ENCODE results near the gene MSRB1.
A peak's percentile ranks its signal among the peaks of the same experiment; 100 is the strongest.
"Not testable (repeated sequence)": the region's sequence is repeated elsewhere in the genome, so short reads cannot be mapped to it uniquely, and the experiment has no call there.

Gene MSRB1

DNA sequence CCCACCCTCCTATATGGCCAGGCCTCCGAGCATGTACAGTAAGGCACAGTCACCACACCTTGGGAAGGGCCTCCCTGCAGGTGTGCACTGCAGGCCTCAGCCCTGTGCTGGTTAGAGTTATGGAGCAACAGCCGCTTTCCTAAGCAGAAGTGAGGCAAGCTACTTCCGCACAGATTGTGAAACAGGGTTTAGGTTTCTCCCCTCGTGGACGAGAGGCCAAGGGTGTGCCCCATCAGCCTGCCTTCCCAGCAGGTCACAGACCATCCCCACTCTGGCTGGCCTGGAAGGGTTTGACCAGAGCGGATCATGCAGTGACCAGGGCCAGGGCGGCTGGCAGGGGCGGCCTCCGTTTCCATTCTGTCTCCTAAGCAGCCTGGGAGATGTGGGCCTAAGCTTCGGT is 4.7 kb downstream of the MSRB1 start:
- peak; percentile 87 for DNase-seq

DNA sequence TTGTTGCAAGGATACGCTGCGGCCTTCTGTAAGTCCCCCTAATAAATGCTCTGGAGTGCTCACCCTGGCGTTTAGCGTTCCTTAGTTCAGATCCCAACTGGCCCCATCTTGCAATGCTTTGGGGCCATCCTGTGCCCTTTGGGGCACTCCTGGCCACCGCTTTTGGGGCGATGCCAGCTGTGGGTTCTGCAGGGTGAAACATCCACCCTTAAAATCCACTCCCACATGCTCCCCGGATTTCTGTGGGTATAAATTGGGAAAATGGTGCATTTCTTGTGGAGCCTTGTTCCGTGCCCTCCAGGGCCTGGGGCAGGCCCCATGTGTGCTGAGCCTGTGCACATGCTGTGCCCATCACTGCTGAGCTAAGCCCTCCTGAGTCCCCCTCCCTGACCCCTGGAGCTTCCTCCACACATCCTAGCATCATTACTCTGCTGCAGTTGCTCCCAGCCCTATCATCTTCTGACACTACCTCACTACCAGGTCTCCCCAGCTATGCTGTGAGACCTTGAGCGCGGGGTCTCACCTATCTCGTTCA is 6.0 kb downstream of the MSRB1 start:
- no peak for DNase-seq

DNA sequence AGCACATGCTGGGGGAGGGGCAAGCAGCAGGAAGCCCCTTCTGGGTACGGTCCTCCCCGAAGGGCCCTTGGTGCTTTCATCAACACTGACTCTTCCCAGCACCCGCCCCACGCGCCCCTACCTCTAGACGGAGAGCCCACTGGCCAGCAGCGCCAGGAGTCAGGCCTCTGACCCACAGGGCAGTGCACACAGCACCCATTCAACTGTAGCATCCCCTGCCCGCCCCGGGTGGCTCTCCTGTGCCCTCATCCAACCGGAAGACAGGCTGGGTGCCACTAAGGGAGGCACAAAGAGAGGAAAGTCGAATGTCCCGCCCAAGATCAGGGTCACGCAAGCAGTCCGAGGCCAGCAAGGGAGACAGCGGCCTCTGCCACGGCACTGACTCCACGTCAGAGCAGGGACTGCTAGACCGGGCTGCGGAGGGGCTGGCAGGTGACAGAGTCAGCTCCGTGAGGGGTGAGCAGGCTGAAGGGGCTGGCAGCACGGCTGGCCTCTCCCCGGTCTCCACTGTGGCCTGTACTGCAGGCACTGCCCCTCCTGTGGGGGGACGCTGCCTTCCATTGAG is 9.8 kb downstream of the MSRB1 start:
- DNase-seq, result no peak

DNA sequence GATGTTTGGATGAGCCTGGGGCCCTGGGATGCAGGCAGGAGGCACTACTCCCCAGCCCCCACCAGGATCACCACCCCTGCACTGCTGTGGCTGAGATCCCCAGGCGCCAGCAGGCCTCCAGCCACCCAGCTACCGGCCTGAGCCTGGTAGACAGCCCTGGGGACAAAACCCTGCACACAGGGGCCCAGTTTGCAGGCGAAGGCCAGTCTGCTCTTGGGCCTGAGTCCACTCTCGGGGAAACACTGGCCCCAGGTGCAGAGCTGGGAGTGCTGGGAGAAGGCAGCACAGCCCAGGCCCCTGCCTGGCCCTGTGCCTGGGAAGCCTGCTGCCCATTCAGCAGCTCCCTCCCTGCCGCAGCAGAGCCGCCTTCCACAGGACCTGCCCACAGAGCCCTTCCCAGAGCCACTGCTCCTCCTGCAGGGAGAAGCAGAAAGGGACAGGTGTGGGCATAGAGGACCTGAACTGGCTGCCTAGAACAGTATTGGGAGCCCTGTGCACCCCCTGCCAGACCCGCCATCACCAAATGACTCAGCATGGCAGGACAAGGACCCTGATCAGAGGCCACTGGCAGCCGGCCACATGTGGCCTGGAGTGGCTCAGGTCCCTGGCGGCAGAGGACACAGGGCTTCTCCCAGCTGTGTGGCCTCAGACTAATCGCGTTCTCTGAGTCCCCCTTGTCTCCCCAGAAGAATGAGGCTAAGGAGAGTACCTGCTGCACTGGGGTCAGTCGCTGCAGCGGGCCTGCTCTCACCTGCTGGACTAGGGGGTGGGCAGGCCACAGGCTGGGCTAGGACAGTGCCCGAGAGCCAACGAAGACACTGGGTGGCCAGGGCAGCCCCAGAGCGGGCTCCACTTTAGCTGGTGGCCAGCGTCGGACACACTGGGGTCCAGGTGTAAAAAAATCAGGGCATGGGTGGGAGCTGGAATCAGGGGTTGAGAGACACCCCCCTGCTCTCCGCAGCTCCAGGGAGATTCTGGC is 10.7 kb downstream of the MSRB1 start:
- DNase-seq, result peak; percentile 11

DNA sequence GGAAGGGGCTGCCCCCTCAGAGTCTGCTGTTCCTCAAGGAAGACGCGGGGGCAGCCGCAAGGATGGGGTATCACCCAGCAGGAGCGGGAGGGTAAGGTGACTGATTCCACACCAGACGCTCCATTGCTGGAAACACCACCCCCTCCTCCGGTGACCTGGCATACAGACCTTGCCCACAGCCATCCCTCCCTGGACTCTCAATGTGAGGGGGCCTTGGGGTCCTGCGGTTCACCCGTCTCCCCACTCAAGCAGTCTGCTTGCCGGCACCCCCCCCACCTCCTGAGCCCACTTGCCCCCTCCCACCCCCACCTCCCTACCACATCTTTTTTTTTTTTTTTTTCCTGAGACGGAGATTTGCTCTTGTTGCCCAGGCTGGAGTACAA is 12.7 kb downstream of the MSRB1 start:
- DNase-seq, result no peak

GRCh38 chr16:1929578-1930337 is 13.2 kb downstream of the MSRB1 start:
- DNase-seq, result peak; percentile 70

GRCh38 chr16:1929105-1929504 is 13.9 kb downstream of the MSRB1 start:
- DNase-seq, result no peak

- DNase-seq, result no peak
Measured at GRCh38 chr16:1926271-1926670, 16.7 kb downstream of the MSRB1 start.

- peak; percentile 42 for DNase-seq
Measured at GRCh38 chr16:1924095-1924494, 18.9 kb downstream of the MSRB1 start.

- peak; percentile 46 for DNase-seq
Measured at GRCh38 chr16:1923299-1924034, 19.5 kb downstream of the MSRB1 start.

DNA sequence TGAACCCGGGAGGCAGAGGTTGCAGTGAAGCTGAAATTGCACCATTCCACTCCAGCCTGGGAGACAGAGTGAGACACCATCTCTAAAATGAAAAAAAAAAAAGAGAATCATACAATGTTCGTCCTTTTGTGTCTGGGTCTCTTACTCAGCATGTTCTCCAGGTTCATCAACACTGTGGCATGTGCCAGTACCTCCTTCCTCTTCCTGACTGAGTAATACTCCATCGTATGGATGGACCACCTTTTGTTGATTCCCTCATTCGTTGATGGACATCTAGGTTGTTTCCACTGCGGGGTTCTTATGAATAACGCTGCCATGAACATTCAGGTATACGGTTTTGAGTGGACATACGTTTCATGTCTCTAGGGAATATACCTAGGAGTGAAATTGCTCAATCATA is 20.6 kb downstream of the MSRB1 start:
- DNase-seq, result no peak

- DNase-seq, result peak; percentile 46
Measured at GRCh38 chr16:1920727-1921171, 22.2 kb downstream of the MSRB1 start.

DNA sequence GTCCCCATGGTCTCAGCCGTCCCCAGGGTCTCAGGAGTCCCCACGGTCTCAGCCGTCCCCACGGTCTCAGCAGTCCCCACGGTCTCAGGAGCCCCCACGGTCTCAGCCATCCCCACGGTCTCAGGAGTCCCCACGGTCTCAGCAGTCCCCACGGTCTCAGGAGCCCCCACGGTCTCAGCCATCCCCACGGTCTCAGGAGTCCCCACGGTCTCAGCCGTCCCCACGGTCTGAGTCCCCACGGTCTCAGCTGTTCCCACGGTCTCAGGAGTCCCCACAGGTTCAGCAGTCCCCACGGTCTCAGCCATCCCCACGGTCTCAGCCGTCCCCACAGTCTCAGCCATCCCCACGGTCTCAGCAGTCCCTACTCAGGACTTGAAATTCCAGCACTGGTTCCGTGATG is 22.9 kb downstream of the MSRB1 start:
- DNase-seq, result not testable (repeated sequence)

DNA sequence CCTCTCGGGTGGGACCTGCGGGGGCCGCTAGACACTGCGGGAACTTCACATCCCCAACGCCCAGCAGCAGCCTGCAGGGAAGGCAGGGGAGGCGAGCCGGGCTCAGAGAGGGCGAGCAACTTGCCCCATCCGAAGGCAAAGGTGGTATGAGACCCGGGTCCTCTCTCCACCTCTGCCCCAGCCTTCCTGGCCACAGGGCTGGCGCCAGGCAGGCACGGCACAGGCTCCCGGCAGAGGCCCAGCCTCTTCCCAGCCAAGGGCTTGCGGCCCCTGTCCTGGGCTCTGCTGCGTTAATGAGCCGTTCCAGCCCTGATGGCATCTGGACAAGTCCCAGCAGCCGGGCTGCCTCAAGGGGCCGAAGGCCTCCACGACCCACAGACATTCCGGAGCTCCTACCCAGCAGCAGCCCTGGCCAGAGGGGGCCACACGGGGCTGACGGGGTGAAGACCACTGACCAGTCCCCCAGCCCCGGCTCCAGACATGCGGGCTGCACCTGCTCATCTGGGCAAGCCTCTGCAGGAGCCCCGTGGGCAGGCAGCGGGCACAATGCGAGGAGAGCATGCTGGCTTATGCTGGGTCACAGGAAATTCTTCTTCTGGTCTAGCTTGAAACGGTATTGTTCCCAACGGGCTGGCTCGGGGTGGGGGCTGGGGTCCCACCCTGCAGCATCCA is 23.5 kb downstream of the MSRB1 start:
- no peak for DNase-seq

DNA sequence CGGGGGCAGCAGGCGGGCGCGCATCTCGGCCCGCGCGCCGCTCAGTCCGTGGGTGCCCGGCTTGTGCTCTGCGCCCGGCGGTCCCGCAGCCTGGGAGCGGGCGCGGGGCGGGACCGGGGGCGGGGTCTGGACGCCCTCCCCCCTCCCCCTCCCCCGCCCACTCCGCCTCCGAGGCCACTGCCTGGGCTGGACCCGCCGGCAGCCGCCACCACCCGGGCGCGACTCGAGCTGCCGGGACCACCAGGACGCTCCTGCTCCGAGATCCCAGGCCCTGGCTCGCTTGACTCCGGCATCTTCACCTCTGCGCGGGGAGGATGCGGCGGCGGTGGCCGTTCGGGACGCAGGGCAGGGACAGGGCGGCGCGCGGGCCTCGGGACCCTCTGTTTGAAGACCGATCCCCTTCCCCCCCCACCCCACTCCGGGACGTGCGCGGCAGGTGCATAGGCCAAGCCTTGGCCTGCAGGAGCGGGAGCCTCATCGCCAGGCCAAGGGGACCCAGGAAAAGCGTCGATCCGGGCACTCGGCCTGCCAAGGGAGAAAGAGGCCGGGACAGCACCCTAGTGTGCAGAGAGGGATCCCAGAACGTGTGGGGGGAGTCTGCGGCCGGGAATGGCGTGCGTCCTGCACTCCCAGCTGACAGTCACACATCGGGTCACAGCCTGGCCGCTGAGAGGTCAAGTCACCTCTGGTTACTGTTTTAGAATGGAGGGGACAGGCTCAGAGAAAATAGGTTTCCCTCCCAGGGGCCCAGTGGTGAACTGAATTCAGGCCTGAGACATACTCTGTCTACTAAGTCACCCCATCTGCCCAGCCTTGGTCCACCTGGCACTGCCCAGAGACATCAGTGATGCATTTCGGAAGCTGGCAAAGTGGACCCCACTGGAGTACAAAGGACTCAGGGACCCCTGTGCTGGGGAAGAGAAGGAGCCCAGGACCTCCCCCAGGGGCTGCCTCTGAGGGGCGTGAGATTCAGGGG is 24.4 kb downstream of the MSRB1 start, which contains the start of gene HS3ST6:
Gene HS3ST6 (minus strand): TSS at position 65 of the 976 bp plus-strand sequence. CDS start 92 bp downstream, outside the sequence.
- DNase-seq, result no peak

DNA sequence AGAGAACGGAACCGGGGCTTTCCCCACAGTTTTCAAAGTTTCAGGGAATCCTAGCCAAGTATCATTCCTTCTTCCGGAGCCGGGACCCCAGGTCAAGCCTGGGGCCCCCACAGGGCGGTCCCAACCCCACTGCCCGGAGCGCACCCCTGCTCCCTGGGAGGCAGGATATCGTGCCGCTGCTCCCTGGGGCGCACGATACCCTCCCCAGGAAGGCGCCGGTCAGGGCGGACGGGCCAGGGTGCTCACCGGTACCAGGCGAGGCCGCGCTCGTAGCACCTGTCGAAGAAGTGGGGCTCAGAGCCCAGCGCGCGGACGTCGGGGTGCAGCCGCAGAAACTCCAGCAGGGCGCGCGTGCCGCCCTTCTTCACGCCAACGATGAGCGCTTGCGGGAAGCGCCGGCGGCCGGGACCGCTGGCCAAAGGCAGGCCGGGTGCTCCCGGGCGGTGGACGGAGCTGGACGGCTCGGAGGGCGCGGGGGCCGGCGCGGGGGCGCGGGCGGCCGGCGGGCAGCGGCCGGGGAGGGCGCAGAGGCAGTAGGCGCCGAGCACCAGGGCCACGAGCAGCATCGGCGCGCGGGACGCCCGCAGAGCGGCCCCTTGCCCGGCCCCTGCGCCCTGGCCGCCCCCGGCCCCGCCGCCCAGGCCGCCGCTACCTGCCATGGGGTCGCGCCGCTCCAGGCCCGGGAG is 25.2 kb downstream of the MSRB1 start:
- DNase-seq, result no peak

DNA sequence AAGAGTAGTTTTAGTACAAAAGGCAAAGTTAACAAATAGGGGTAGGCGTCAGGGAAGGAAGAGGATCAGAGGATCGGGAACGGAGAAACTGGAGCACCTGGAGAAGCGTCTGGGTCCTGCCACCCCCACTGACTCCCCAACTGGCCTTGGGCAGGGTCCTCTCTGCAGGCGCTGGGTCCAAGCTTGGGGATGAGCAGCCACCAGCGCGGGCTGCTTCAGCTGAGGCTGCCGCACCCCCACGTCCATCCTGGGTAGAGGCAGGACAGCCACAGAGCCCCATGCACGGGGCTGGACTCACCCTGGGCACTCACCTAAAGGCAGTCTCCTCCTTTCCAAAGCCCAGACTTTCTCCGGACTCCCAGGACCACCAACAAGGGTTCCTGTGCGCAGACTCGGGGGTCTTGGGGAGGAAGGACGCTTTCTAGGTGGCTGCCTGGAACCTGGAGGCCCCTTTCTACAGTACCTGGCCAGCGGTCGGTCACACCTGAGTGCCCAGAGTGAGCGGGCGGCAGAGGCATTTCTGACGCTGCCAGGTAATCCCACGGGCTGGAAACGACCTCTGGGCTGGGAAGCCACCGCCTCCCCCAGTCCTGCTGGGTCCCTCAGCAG is 25.8 kb downstream of the MSRB1 start:
- no peak for DNase-seq

DNA sequence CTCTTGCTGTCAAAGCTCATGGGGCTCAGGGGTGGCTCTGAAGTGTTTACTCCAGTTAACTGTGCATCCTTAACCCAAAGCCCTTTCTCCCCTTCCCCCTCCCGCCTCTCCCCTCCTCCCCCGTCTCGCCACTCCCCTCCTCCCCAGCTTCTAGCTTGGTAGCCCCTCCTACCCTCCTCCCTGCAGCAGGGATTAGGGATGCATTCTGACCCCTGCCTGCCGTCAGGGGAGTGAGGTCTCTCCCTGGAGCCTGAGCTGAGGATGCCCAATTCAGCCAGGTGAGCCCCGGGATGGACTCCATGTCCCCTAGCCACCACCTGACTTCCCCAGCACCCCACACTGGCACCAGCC is 26.4 kb downstream of the MSRB1 start:
- no peak for DNase-seq

Data from MV-4-11 (cell line).